Measurements from ENCODE around the gene MAML2.

- TF ChIP-seq, protein P1, sequence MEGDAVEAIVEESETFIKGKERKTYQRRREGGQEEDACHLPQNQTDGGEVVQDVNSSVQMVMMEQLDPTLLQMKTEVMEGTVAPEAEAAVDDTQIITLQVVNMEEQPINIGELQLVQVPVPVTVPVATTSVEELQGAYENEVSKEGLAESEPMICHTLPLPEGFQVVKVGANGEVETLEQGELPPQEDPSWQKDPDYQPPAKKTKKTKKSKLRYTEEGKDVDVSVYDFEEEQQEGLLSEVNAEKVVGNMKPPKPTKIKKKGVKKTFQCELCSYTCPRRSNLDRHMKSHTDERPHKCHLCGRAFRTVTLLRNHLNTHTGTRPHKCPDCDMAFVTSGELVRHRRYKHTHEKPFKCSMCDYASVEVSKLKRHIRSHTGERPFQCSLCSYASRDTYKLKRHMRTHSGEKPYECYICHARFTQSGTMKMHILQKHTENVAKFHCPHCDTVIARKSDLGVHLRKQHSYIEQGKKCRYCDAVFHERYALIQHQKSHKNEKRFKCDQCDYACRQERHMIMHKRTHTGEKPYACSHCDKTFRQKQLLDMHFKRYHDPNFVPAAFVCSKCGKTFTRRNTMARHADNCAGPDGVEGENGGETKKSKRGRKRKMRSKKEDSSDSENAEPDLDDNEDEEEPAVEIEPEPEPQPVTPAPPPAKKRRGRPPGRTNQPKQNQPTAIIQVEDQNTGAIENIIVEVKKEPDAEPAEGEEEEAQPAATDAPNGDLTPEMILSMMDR (IDR thresholded peaks at IDR 0.05) = no peak
- TF ChIP-seq ZFX (IDR thresholded peaks at IDR 0.05; ENCODE audit: borderline replicate concordance) = no peak
These were observed 338.1 kb downstream of the MAML2 start for GRCh38 chr11:96004862-96005261.

All from 22Rv1 (cell line).